HG02759 (cell line): ENCODE measurements around the gene RSAD1.
"Not testable (repeated sequence)": the region's sequence is repeated elsewhere in the genome, so short reads cannot be mapped to it uniquely, and the experiment has no call there.

Experiments
- ATAC-seq: cut with Tn5 transposase; IDR thresholded peaks from one replicate; pipeline ENCODE4 v1.9.1; 2021; ENCODE audit warnings: mild to moderate bottlenecking, moderate library complexity; ENCODE audit not compliant: unreplicated experiment

Gene RSAD1

DNA sequence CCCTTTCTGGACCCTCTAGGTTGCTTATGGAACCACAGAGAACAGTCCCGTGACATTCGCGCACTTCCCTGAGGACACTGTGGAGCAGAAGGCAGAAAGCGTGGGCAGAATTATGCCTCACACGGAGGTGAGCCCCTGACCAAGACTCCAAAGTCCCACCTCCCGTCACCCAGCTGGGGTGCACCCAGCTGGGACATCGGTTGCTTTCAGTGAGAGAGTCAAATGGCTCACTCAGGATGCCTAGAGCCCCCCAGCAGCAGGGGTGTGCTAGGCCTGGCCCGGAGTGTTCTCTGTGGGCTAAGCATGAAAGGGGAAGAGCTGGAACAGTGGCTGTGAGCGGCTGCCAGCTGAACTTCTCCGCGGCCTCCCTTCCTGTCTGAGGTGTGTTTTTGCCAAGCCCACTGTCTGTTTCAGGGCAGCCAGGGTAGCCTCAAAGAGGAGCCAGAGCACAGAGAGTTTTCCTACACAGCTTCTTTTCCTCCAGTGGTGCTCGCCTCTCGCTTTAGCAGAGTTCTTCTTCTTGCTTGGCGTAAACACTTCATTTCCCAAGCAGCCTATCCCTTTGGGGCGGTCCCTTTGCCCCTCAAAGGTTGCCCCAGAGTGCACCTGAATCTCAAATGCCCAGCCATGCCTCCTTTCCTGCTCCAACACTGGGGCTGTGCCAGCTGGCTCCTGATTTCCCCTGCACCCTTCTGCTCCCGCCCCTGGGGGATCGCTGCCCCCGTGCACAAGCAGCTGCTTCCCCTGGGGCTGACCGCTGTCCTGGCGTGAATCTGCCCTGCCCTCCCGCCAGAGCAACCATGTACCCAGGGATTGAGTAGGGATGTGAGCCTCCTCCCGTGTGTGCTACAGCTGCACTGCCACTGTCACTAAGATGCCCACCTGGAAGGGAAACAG is 7.4 kb upstream of the RSAD1 start:
- ATAC-seq = no peak

DNA sequence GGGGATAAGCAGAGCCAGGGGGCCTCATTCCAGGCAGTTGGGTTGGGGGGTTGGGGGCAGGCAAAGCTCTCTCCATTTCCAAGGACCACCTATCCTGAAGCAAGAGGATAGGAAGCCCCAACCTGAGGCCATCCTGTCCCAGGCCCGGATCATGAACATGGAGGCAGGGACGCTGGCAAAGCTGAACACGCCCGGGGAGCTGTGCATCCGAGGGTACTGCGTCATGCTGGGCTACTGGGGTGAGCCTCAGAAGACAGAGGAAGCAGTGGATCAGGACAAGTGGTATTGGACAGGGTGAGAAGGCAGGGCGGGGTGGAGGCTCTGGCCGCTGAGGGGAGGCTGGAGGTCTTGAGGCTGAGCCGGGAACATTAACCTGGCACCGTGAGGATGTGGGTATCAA is 6.4 kb upstream of the RSAD1 start:
- no peak for ATAC-seq

DNA sequence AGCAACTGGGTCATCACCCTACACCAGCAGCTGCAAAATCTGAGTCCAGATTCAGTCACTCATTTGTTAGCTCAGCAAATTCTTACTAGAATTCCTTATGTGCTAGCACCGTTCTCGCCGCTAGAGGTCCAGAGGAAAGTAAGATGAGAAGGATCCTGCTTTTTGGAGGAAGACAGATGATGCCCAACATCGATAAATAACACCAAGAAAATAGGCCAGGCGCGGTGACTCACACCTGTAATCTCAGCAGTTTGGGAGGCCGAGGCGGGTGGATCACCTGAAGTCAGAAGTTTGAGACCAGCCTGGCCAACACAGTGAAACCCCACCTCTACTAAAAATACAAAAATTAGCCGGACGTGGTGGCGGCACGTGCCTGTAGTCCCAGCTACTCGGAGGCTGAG is 5.9 kb upstream of the RSAD1 start:
- ATAC-seq = not testable (repeated sequence)

DNA sequence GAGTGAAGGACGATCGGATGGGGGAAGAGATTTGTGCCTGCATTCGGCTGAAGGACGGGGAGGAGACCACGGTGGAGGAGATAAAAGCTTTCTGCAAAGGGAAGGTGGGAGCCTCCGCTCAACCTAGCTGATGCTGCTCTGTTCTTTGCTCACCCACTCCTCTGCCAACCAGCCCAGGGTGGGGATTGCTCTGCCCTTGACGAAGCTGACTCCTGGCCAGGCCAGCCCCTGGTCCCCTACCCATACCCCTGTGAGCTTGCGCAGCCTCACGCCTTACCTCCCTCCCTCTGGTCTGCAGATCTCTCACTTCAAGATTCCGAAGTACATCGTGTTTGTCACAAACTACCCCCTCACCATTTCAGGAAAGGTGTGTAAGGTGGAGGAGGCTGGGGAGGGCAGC is 4.8 kb upstream of the RSAD1 start:
- no peak for ATAC-seq

DNA sequence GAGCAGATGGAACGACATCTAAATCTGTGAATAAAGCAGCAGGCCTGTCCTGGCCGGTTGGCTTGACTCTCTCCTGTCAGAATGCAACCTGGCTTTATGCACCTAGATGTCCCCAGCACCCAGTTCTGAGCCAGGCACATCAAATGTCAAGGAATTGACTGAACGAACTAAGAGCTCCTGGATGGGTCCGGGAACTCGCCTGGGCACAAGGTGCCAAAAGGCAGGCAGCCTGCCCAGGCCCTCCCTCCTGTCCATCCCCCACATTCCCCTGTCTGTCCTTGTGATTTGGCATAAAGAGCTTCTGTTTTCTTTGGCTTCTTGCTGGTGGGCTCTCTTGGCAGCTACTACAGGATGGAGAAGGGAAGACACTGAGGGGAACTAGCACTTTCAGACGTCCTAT is 4.1 kb upstream of the RSAD1 start:
- no peak for ATAC-seq

GRCh38 chr17:50475362-50475761 is 3.3 kb upstream of the RSAD1 start:
- no peak for ATAC-seq

- not testable (repeated sequence) for ATAC-seq
Measured at GRCh38 chr17:50475775-50476544, 2.7 kb upstream of the RSAD1 start.

DNA sequence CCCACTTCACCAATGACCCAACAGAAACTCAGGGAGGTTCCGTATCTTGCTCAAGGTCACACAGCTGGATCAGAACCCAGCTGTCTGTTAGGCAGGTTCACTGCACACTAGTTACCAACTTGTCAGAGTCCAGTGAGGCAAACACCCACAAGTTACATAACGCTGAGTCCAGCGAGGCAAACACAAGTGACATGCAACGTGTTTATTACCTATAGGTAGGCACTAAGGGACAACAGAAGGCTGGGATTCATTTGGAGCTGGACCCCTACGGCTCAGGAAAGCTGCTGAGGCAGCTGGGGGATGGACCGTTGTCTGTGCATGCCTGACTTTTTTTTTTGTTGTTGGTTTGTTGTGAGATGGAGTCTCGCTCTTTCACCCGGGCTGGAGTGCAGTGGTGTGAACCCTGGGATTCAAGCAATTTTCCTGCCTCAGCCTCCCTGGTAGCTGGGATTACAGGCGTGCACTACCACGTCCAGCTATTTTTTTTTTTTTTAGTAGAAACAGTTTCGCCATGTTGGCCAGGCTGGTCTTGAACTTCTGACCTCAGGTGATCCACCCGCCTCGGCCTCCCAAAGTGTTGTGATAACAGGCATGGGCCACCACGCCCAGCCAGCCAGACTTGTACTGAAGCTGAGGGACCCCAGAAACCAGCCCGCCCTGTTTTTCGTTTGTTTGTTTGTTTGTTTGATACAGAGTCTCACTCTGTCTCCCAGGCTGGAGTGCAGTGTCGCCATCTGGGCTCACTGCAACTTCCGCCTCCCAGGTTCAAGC is 1.9 kb upstream of the RSAD1 start:
- no peak for ATAC-seq

DNA sequence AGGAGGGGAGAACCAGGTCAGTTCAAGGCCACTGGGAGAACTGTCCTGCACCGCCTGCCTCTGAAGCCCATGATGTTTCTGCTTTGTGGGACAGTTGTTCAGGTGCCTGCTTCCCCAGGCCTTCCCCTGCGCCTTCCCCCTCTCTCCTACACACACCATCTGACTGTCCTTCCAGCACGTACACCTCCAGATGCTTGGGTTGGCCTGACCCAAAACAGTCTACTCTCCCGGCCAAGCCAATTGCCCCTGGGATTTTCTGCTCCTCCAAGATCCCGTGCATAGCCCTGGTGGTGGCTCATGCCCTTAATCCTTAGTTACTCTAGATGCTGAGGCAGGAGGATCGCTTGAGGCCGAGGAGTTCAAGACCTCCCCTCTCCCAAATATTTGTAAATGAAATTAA is 684 bp upstream of the RSAD1 start:
- ATAC-seq = no peak

DNA sequence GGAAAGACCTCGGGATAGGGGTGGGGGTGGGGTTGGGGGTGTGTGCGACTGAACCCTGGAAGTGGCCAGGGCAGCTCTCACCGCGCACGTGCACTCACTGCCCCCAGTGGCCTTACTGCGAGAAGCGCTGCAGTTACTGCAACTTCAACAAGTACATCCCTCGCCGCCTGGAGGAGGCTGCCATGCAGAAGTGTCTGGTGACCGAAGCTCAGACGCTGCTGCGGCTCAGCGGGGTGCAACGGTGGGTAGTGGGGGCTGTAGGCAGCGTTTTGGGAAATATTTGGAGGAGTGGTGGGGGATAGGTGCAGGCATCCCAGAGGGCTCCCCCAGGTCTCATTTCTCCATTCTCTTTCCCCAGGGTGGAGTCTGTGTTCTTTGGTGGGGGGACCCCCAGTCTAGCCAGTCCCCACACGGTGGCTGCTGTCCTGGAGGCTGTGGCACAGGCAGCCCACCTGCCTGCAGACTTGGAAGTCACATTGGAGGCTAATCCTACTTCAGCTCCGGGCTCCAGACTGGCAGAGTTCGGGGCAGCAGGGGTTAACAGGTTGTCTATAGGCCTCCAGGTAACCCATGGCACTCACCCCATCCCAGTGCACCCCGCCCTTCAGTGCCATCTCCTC is 972 bp downstream of the RSAD1 start:
- ATAC-seq = no peak

DNA sequence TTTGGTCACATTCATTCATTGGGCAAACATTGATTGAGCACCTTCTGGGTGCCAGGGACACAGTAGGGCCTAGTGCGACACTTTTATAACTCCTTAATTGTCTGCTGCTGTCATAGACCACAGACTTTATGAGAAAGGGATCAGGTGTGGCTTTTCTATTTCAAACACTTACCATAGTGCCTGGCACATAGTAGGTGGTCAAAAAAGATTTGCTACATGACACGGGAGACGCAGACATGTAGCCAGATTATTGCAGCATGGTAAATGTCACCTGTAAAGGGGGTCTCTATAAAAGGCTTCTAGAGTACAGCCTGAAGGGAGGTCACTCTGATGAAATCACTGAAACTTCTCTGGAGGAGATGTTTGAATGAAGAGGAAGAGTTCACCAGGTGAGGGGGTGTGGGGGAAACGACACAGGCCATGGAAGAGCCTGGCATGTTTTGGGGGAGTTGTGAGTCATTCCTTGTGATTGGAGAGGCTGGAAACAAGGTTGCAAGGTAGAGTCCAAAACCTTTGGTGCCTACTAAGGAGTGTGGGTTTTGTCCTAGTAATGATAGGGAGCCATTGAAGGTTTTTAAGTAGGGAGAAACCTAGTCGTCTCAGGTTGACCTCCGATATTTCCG is 1.6 kb downstream of the RSAD1 start:
- ATAC-seq = no peak

- no peak for ATAC-seq
Measured at GRCh38 chr17:50480854-50481490, 2.3 kb downstream of the RSAD1 start.

DNA sequence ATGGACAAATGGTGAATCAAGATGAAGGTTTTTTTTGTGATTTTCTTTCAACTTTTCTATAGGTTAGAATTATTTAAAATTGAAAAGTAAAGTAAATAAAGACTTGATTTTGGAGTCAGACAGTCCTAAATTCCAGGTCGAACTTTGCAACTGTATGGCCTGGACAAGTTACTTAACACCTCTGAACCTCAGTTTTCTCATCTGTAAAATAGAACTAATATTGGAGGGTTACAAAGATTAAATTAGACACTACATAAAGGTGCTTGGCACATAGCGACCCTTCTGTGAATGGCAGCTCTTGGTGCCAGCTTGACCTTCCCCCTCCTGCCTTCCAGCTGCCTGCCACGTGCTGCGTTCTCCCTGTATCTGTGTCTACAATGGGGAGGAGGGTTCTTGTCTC is 3.0 kb downstream of the RSAD1 start:
- ATAC-seq = no peak

DNA sequence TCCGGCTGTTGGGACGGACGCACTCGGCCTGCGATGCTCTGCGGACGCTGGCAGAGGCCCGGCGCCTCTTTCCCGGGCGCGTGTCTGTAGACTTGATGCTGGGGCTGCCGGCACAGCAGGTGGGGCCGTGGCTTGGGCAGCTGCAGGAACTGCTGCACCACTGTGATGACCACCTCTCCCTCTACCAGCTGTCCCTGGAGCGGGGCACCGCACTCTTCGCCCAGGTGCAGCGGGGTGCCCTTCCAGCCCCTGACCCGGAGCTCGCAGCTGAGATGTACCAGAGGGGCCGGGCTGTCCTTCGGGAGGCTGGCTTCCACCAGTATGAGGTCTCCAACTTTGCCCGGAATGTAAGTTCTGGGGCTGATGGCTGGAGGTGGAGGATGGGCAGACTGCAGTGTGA is 3.5 kb downstream of the RSAD1 start:
- no peak for ATAC-seq

GRCh38 chr17:50482516-50482915 is 3.9 kb downstream of the RSAD1 start:
- ATAC-seq = no peak

GRCh38 chr17:50483266-50483665 is 4.6 kb downstream of the RSAD1 start:
- ATAC-seq = no peak

DNA sequence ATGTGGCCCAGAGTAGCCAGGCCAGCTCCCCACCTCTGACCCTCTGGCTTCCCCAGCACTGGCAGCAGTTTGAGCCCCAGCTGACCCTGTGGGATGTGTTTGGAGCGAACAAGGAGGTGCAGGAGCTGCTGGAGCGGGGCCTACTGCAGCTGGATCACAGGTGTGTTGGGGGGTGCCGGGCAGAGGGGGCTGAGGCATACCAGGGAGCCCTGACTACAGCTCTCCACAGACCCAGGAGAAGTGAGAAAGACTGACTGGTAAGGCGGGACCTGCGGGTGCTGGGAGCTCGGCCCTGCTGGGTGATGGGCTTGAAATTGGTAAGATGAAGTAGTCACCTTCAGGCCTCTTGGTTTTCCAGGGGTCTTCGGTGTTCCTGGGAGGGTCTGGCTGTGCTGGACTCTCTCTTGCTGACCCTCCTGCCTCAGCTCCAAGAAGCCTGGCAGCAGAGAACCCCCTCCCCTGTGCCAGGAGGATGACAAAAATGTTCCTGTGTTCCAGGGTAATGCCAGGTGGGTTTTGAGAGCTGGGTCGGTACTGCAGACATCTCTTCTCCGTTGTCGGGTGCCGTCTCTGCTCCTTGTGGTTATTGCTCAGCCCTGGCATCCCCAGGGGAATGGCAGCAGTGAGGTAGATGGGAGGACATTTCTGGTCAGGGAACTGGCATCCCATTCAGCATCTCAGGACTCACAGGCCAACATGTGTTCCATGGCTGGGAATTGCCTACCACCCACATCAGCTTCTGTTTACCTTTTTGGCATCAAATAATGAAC is 5.9 kb downstream of the RSAD1 start:
- ATAC-seq = no peak

GRCh38 chr17:50487213-50488096 is 8.8 kb downstream of the RSAD1 start:
- no peak for ATAC-seq
